CD1c-positive myeloid dendritic cell (primary cell): Measurements from ENCODE around the gene USP15.
"Not testable (repeated sequence)": the region's sequence is repeated elsewhere in the genome, so short reads cannot be mapped to it uniquely, and the experiment has no call there.

Source experiments
- DNase-seq: peaks from one replicate; pipeline ENCODE4 v3.0.0-alpha.2; 2016; ENCODE audit errors: extremely low spot score

USP15 gene

GRCh38 chr12:62320054-62320453 lies 59.9 kb downstream of the USP15 start:
- DNase-seq: no peak

- DNase-seq: no peak
Observed at GRCh38 chr12:62323386-62323785, 63.2 kb downstream of the USP15 start.

GRCh38 chr12:62328296-62328921 lies 68.2 kb downstream of the USP15 start:
- DNase-seq: peak; percentile 12

GRCh38 chr12:62331306-62331705 lies 71.1 kb downstream of the USP15 start:
- no peak for DNase-seq

GRCh38 chr12:62332598-62332997 lies 72.4 kb downstream of the USP15 start:
- DNase-seq: no peak

- DNase-seq: no peak
Observed at GRCh38 chr12:62335057-62335456, 74.9 kb downstream of the USP15 start.

GRCh38 chr12:62335796-62336195 lies 75.6 kb downstream of the USP15 start:
- peak; percentile 9 for DNase-seq

GRCh38 chr12:62337643-62338042 lies 77.4 kb downstream of the USP15 start:
- not testable (repeated sequence) for DNase-seq

GRCh38 chr12:62342614-62343303 lies 82.6 kb downstream of the USP15 start:
- DNase-seq: not testable (repeated sequence)

- not testable (repeated sequence) for DNase-seq
Observed at GRCh38 chr12:62343304-62344120, 83.3 kb downstream of the USP15 start.

- peak; percentile 20 for DNase-seq
Observed at GRCh38 chr12:62344731-62345556, 84.7 kb downstream of the USP15 start.

- no peak for DNase-seq
Observed at GRCh38 chr12:62345667-62346066, 85.5 kb downstream of the USP15 start.

- DNase-seq: no peak
Observed at GRCh38 chr12:62346817-62347216, 86.6 kb downstream of the USP15 start.

- no peak for DNase-seq
Observed at GRCh38 chr12:62347922-62348650, 87.9 kb downstream of the USP15 start.

- DNase-seq: no peak
Observed at GRCh38 chr12:62350554-62350953, 90.3 kb downstream of the USP15 start.

GRCh38 chr12:62351326-62351725 lies 91.1 kb downstream of the USP15 start:
- DNase-seq: no peak

- no peak for DNase-seq
Observed at GRCh38 chr12:62361048-62361447, 100.8 kb downstream of the USP15 start.

- no peak for DNase-seq
Observed at GRCh38 chr12:62363506-62363905, 103.3 kb downstream of the USP15 start.

GRCh38 chr12:62364697-62365096 lies 104.5 kb downstream of the USP15 start:
- DNase-seq: not testable (repeated sequence)

- DNase-seq: not testable (repeated sequence)
Observed at GRCh38 chr12:62365846-62366245, 105.6 kb downstream of the USP15 start.
